Hair follicular keratinocyte (primary cell): ENCODE results near the gene TMEM253. TPM values are rescaled to one million over a fixed set of nuclear protein-coding genes. Genes with fewer than 3 reads are reported as not detected.

Experiments used
- total RNA-seq: library from RNA; depleted of rRNA; stranded (reverse); fragments of >200 nt; gene quantifications from 2 replicates; pipeline ENCODE4 v1.2.3, GENCODE V29; 2015

Gene TMEM253
- total RNA-seq, result 0.08 and 0.31 TPM in 2 replicates

GRCh38 chr14:21100931-21101330, at the start of gene TMEM253:
Gene TMEM253, plus strand, starts transcription at chr14:21101066. Its CDS starts 278 bp downstream, at chr14:21101344.

GRCh38 chr14:21057803-21058675, 42.8 kb upstream of the TMEM253 start, which contains the start of gene RNASE8:
Gene RNASE8, plus strand, starts transcription at chr14:21057822. Its CDS starts 71 bp downstream, at chr14:21057893.

DNA sequence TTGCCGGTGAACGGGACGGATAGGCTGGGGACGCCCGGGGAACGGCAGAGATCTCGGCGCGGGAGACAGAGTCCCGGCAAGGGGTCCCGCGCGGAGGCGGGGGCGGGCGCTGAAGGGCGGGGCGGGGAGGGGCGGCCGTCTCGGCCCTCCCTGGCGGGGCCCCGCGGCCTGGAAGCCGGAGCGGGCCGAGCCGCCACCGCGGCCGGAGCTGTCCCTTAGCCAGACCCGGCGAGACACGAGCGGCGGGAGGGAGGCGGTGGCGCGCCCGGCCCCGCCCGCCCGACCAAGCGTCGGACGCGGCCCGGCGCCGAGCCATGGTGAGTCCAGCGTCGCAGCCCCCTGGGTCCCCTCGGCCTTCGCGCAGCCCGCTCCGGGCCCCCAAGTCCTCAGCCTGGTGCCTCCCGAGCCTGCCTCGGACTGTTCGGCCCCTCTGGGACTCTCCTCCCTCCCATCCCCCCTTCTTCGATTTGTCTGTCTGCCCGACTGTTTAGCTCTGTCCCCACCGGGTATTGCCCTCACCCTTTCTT, 30.7 kb upstream of the TMEM253 start, which contains the start of gene ARHGEF40:
TSS of gene ARHGEF40 (plus strand) at position 222 of the 527 bp plus-strand sequence. CDS start at position 315, 93 bp downstream.

GRCh38 chr14:21098076-21098891, 2.6 kb upstream of the TMEM253 start, which contains the start of gene ZNF219:
Gene ZNF219, minus strand, starts transcription at chr14:21098655. Its CDS starts 5,064 bp downstream, at chr14:21093591.

Other genes starting within 250 kb of the TMEM253 start
- not detected in 2 replicates for gene RNASE3, start 209.7 kb upstream of the TMEM253 start, total RNA-seq
- not detected in 2 replicates for gene RNASE2, start 145.6 kb upstream of the TMEM253 start, total RNA-seq
- 81.8 and 83.8 TPM in 2 replicates for gene METTL17, start 111.1 kb upstream of the TMEM253 start, total RNA-seq
- gene SLC39A2, start 101.8 kb upstream of the TMEM253 start, total RNA-seq, result 0.15 and 0.31 TPM in 2 replicates
- gene NDRG2, start 76.0 kb upstream of the TMEM253 start, total RNA-seq, result 2.8 and 7.8 TPM in 2 replicates
- not detected in 2 replicates for gene TPPP2, start 70.8 kb upstream of the TMEM253 start, total RNA-seq
- gene RNASE13, start 66.3 kb upstream of the TMEM253 start, total RNA-seq, result not detected in 2 replicates
- 5.5 and 22.4 TPM in 2 replicates for gene RNASE7, start 58.7 kb upstream of the TMEM253 start, total RNA-seq
- gene RNASE8, start 43.2 kb upstream of the TMEM253 start, total RNA-seq, result not detected in 2 replicates
- gene ARHGEF40, start 30.8 kb upstream of the TMEM253 start, total RNA-seq, result 6.4 and 13.7 TPM in 2 replicates
- 66.6 and 69.2 TPM in 2 replicates for gene ZNF219, start 2.4 kb upstream of the TMEM253 start, total RNA-seq
- not detected in 2 replicates for gene OR5AU1, start 55.0 kb downstream of the TMEM253 start, total RNA-seq
- gene HNRNPC, start 168.4 kb downstream of the TMEM253 start, total RNA-seq, result 530 and 909 TPM in 2 replicates
- gene RPGRIP1, start 179.0 kb downstream of the TMEM253 start, total RNA-seq, result not detected in 2 replicates